Tongue (tissue), 2 donors: ENCODE results near the gene C1orf159. TPM values are rescaled to one million over a fixed set of nuclear protein-coding genes. Genes with fewer than 3 reads are reported as not detected.
"Not testable (repeated sequence)": the region's sequence is repeated elsewhere in the genome, so short reads cannot be mapped to it uniquely, and the experiment has no call there.

ENCODE experiments used
- DNase-seq: peaks from one replicate; pipeline ENCODE4 v3.0.0-alpha.2; 2015
- total RNA-seq: library from RNA; depleted of rRNA; stranded (reverse); fragments of >200 nt; gene quantifications from one replicate; pipeline ENCODE4 v1.2.3, GENCODE V29; 2014

The C1orf159 gene
- total RNA-seq, 1 donor from 2014 or later = 3.8 TPM

DNA sequence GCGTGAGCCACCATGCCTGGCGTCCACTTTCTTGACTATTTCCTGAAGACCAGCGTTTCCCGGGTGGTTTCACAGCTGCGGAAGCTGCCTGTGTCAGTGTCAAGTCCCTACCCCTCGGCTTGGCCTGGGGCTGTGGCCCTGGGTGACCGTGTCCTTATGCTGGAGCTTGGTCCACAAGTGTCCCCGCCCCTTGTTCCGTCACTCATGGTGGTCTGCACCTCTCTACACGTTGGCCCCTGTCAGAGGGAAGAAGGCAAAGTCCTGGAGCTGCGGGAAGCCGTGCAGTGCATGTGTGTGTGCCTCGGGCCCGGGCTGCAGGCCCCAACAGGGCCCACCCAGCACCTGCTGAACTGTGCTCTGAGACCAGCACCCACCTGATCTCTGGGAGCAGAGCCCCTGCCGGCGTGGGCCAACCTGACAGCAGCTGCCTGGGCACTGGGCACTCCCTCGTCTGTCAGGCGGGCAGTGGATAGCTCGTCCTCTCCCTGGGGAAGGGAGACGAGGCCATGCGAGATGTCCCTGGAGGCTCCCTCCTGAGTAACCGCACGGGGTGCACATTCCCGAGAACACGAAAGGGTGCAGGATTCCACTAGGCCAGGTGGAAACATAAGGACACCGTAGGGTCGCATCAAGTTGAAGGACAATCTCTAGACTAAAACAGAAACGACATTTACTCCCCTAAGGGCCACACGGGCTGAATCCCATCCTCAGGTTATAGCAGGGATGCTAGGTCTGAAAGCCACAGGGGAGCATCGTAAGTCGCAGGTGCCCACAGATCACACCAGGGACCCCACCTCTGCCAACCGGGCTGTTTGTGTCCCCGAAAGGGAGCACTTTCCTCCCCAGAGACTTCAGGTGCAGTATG is 2.4 kb upstream of the C1orf159 start:
- no peak for DNase-seq

DNA sequence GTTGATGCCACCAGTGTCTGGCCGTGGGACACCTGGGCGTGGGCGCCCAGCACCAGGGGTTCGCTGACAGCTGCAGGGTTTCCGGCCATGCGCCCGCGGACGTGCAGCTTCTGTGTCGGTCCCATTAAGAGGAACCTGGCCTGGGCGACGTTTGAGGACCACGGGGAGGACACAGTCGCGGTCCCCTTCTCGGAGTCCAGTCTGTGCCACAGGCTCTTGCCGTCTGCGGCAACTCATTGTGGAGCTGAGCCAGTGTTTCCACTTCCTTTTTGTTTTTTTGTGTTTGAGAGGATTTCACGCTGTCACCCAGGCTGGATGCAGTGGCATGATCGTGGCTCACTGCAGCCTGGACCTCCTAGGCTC is 1.6 kb upstream of the C1orf159 start:
- DNase-seq = no peak

DNA sequence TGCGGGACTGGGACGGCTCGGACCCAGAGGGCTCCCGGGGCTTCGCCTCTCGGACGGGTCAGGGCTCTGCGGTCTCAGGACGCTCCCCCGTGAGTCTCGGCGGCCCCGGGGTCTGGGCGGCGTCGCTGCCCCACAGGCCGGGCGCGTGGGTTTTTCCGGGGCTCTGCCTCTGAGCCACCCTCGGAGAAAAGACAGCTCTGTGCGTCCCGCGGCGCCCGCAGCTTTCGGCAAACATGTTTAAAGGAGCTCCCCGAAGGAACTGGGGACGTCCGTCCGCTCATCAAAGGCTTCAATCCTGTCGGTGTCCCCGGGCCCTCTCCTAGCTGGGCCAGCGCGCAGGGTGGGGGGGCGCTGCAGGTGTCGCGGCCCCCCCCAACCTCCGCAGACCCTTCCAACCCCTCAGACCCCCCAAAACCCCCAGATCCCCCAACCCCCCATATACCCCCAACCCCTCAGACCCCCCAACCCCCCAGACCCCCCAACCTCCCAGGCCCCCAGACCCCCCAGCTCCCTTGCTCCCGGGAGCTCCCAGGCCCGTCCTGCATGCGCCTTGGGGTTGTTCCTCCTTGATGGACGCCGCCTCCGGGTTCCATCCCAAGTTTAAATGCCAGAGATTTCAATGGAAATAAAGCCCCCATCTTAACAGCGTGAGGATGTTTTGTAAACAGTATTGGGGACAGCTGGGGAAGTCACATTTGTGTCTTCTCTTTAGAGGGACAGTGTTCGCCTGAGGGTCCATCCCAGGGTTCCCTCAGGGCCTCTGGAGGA is 996 bp upstream of the C1orf159 start:
- no peak for DNase-seq

- DNase-seq = no peak
Observed at GRCh38 chr1:1115136-1115785, 628 bp downstream of the C1orf159 start.

DNA sequence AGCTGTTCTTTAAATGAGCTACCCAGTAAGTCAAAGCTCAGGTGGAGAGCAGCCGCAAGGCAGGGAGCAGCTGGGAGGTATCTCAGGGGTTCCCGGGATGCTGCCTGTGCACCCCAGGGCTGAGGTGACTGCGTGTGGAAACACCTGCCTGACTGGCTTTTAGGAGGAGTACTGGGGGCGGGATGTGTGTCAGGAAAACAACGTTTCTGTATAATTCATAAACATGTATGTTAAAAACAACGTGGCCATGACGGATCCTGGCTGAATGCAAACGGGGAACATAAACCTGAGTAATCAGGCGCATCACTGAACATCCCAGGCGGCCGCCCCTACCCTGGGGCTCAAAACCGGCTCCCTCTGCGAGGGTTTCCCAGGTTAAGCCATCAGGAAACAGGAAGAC is 1.5 kb downstream of the C1orf159 start:
- no peak for DNase-seq

- DNase-seq = no peak
Observed at GRCh38 chr1:1112237-1112985, 3.5 kb downstream of the C1orf159 start.

GRCh38 chr1:1111516-1112236 is 4.2 kb downstream of the C1orf159 start:
- no peak for DNase-seq

GRCh38 chr1:1110561-1110971 is 5.3 kb downstream of the C1orf159 start:
- no peak for DNase-seq

GRCh38 chr1:1109743-1110142 is 6.1 kb downstream of the C1orf159 start:
- no peak for DNase-seq

DNA sequence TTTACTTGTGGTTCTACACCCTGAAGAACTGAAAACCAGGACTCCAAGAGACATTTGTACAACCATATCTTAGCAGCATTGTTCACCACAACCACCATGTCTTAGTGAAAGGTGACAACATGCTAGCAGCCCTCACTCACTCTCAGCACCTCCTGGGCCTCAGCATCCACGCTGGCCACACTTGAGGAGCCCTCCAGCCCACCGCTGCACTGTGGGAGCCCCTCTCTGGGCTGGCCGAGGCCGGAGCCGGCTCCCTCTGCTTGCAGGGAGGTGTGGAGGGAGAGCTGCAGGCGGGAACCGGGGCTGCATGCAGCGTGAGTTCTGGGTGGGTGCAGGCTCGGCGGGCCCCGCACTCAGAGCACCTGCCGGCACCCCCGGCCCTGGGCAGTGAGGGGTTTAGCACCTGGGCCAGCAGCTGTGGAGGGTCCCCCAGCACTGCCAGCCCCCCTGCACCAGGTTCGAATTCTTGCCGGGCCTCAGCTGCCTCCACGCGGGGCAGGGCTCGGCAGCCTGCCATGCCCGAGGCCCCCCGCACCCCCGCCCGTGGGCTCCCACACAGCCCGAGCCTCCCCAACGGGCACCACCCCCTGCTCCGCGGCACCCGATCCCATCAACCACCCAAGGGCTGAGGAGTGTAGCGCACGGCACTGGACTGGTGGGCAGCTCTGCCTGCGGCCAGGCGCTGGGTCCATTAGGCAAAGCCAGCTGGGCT is 9.2 kb downstream of the C1orf159 start:
- DNase-seq = no peak

- not testable (repeated sequence) for DNase-seq
Observed at GRCh38 chr1:1104152-1104551, 11.7 kb downstream of the C1orf159 start.

DNA sequence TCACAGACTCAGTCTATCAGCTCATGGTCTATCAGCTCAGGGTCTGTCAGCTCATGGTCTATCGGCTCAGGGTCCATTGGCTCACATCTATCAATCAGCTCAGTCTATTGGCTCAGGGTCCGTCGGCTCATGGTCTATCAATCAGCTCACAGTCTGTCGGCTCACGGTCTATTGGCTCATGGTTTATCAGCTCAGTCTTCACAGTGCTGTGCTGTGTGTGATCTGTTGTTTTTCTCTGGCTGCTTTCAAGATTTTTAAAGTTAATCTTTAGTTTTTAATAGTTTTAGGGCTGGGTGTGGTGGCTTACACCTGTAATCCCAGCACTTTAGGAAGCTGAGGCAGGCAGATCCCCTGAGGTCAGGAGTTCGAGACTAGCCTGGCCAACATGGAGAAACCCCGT is 14.4 kb downstream of the C1orf159 start:
- DNase-seq = no peak

- no peak for DNase-seq
Observed at GRCh38 chr1:1100296-1100695, 15.6 kb downstream of the C1orf159 start.

- DNase-seq = no peak
Observed at GRCh38 chr1:1099506-1100183, 16.2 kb downstream of the C1orf159 start.

- no peak for DNase-seq
Observed at GRCh38 chr1:1098681-1099421, 17.0 kb downstream of the C1orf159 start.

DNA sequence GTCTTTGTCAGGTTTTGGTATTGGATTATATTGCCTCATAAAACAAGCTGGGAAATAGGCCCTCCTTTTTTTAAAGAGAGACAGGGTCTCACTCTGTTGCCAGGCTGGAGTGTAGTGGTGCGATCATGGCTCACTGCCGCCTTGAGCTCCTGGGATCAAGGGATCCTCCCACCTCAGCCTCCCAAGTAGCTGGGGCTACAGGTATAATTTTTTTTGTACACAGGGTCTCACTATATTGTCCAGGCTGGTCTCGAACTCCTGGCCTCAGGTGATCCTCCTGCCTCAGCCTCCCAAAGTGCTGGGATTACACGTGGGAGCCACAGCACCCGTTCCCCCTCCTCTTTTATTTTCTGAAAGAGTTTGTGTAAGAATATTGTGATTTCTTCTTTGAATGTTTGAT is 19.8 kb downstream of the C1orf159 start:
- not testable (repeated sequence) for DNase-seq

- DNase-seq = no peak
Observed at GRCh38 chr1:1094981-1095380, 20.9 kb downstream of the C1orf159 start.

DNA sequence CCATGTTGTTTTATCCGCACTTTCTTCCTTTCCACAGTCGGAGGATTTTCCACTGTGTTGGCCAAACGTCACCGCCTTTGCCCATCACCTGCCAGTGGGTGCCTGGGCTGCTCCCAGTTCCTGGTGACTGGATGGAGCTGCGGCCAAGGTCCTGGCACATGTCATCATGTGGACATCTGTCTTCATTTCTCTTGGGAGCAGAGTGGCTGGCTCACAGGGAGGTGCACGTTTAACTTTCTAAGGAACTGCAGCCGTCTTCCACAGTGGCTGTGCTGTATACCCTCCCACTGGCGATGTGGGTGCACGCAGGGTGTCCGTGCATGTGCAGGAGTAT is 22.3 kb downstream of the C1orf159 start:
- no peak for DNase-seq

GRCh38 chr1:1092894-1093609 is 22.8 kb downstream of the C1orf159 start:
- DNase-seq = no peak
